ENCODE data around the gene NELFB.
"Not testable (repeated sequence)": the region's sequence is repeated elsewhere in the genome, so short reads cannot be mapped to it uniquely, and the experiment has no call there.

The NELFB gene

GRCh38 chr9:137251490-137252268, 3.4 kb upstream of the NELFB start:
- DNase-seq = no peak

GRCh38 chr9:137252555-137253506, 2.3 kb upstream of the NELFB start:
- no peak for DNase-seq

- DNase-seq = no peak
Measured at GRCh38 chr9:137253717-137254623, 1.2 kb upstream of the NELFB start.

GRCh38 chr9:137255448-137256114, 454 bp downstream of the NELFB start:
- DNase-seq = no peak

- no peak for DNase-seq
Measured at GRCh38 chr9:137256362-137256761, 1.2 kb downstream of the NELFB start.

GRCh38 chr9:137256856-137257255, 1.7 kb downstream of the NELFB start:
- DNase-seq = no peak

- not testable (repeated sequence) for DNase-seq
Measured at GRCh38 chr9:137262173-137262908, 7.2 kb downstream of the NELFB start.

- DNase-seq = no peak
Measured at GRCh38 chr9:137262909-137263285, 7.8 kb downstream of the NELFB start.

GRCh38 chr9:137263506-137263905, 8.4 kb downstream of the NELFB start:
- DNase-seq = no peak

GRCh38 chr9:137264067-137264466, 8.9 kb downstream of the NELFB start:
- no peak for DNase-seq

- no peak for DNase-seq
Measured at GRCh38 chr9:137265496-137266161, 10.5 kb downstream of the NELFB start.

- DNase-seq = no peak
Measured at GRCh38 chr9:137266162-137266527, 11.0 kb downstream of the NELFB start.

GRCh38 chr9:137266585-137267453, 11.7 kb downstream of the NELFB start:
- DNase-seq = no peak

- no peak for DNase-seq
Measured at GRCh38 chr9:137267933-137268355, 12.8 kb downstream of the NELFB start.

- DNase-seq = no peak
Measured at GRCh38 chr9:137268538-137269201, 13.5 kb downstream of the NELFB start.

- peak; percentile 18 for DNase-seq
Measured at GRCh38 chr9:137269231-137269772, 14.2 kb downstream of the NELFB start.

GRCh38 chr9:137270929-137271695, 16.0 kb downstream of the NELFB start:
- DNase-seq = no peak

- DNase-seq = no peak
Measured at GRCh38 chr9:137271696-137272076, 16.6 kb downstream of the NELFB start.

Measured in NCI-H2029 treated with DMSO at 0.1 percent for 48 hours (cell line).